Natural killer cell (primary cell): Measurements from ENCODE around the gene ZNF331. TPM values are rescaled to one million over a fixed set of nuclear protein-coding genes. Genes with fewer than 3 reads are reported as not detected.

ENCODE experiments used
- ATAC-seq, 3 donors: fragments of 150-1000 bp in 2 of 3; fragments of 200-7000 bp in 1 of 3; cut with Tn5 transposase; 1 replicate in 1 of 3; 2 replicates in 2 of 3; pipeline ENCODE4 v1.10.0; 2021; ENCODE audit warnings: mild to moderate bottlenecking in 2 of 3, moderate library complexity in 2 of 3
- DNase-seq, 2 donors: peaks; one replicate each; pipeline versions ENCODE4 v3.0.0 to v3.0.0-alpha.2; 2013 to 2021; ENCODE audit warnings: mixed read lengths in 1 of 2
- H3K27ac ChIP-seq: one replicate; pipeline ENCODE4 v1.5.1; 2013; ENCODE audit warnings: mild to moderate bottlenecking, low read length
- H3K27me3 ChIP-seq: one replicate; pipeline ENCODE4 v1.6.1; 2013; ENCODE audit warnings: low read length; ENCODE audit not compliant: control insufficient read depth, insufficient read depth
- H3K36me3 ChIP-seq: one replicate; pipeline ENCODE4 v1.6.1; 2013; ENCODE audit warnings: low read length; ENCODE audit not compliant: control insufficient read depth, insufficient read depth
- H3K4me1 ChIP-seq: one replicate; pipeline ENCODE4 v1.6.1; 2013; ENCODE audit warnings: low read length; ENCODE audit not compliant: control insufficient read depth, insufficient read depth
- H3K4me3 ChIP-seq: one replicate; pipeline ENCODE4 v1.5.1; 2013; ENCODE audit warnings: low read length
- H3K9me3 ChIP-seq: one replicate; pipeline ENCODE4 v1.6.1; 2013; ENCODE audit warnings: low read length; ENCODE audit not compliant: control insufficient read depth, insufficient read depth
- H3K27ac Mint-ChIP-seq, 2 donors: one replicate each; pipeline ENCODE4 v1.8.0; 2022; ENCODE audit warnings: mild to moderate bottlenecking in 2 of 2, mixed read lengths in 2 of 2, moderate library complexity in 1 of 2
- H3K27me3 Mint-ChIP-seq, 2 donors: one replicate each; pipeline ENCODE4 v1.8.0; 2022; ENCODE audit warnings: low read depth in 2 of 2, mixed read lengths in 2 of 2
- H3K36me3 Mint-ChIP-seq: one replicate; pipeline ENCODE4 v1.8.0; 2022; ENCODE audit warnings: mixed read lengths
- H3K4me1 Mint-ChIP-seq, 2 donors: one replicate each; pipeline ENCODE4 v1.8.0; 2022; ENCODE audit warnings: mixed read lengths in 2 of 2
- H3K4me3 Mint-ChIP-seq: one replicate; pipeline ENCODE4 v1.8.0; 2022; ENCODE audit warnings: mild to moderate bottlenecking, moderate library complexity, mixed read lengths
- H3K9me3 Mint-ChIP-seq, 2 donors: one replicate each; pipeline ENCODE4 v1.8.0; 2022; ENCODE audit warnings: mixed read lengths in 2 of 2
- CTCF ChIP-seq: fragments of 200-600 bp; IDR thresholded peaks from one replicate; pipeline ENCODE4 v1.8.0; 2022; ENCODE audit warnings: antibody characterized with exemption
- WGBS: methylation state at CpG from one replicate; pipeline ENCODE4 v1.1.7; 2013; ENCODE audit warnings: missing lambda C conversion rate; ENCODE audit not compliant: insufficient coverage; 5-methylcytosine and 5-hydroxymethylcytosine counted together
- intact Hi-C: fragments of 100-400 bp; cut with micrococcal nuclease; formaldehyde crosslinking; loops from one replicate; pipeline ENCODE4 v1.14.2; 2022
- total RNA-seq, 4 donors: library from RNA; stranded (reverse); fragments of 120-200 nt in 1 of 4; gene quantifications; one replicate each; pipeline versions ENCODE4 v1.2.3 to v1.2.4, GENCODE V29; 2013 to 2022

Gene ZNF331
- total RNA-seq, 3 donors from 2014 or later (not counting 1 experiment from before 2014, with no cell fraction given) = 153 to 245 (median 204) TPM

DNA sequence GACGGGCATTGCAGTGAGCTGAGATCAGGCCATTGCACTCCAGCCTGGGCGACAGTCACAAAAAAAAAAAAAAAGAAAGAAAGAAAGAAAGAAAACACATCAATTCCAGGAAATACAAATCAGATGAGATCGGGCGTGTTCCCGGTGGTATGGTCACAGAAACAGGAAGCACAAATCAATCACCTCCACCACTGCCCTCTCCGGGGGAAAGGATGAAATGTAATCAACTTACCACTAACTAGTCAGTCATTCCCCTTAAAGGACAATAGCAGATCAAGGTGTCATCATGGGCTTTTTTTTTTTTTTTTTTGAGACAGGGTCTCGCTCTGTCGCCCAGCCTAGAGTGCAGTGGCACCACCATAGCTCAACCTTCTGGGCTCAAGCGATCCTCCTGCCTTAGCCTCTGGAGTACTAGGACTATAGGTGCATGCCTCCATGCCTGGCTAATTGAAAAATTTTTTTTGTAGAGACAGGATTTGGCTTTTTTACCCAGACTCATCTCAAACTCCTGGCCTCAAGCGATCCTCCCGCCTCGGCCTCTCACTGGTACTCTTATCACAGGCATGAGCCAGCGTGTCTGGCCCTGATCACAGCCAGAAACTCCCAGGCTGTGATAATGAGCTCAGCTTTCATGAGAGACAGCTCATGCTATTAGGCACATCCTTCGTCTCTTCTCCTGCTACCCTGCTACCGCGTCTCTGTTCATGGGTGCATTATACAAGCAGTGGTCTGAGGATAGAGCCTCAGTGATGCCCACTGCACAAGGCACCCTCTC lies 87.0 kb downstream of the ZNF331 start:
- H3K4me3 Mint-ChIP-seq = no peak overlapping the region
- DNase-seq (no peak), ATAC-seq (no peak)
- no peaks in the 10 kb centered on the region for H3K4me1 ChIP-seq
- intact Hi-C loops = no loop called here
- TF ChIP-seq CTCF = no peak
- H3K36me3 Mint-ChIP-seq = no peaks in the 10 kb centered on the region
- no peaks in the 10 kb centered on the region for H3K9me3 ChIP-seq
- H3K27ac ChIP-seq = no peak overlapping the region
- H3K27ac Mint-ChIP-seq = no peak overlapping the region
- H3K4me3 ChIP-seq = no peak overlapping the region
- H3K27me3 ChIP-seq = no peaks in the 10 kb centered on the region
- 51% methylated on average over 16 of the region's 16 CpGs for WGBS
- no peaks in the 10 kb centered on the region for H3K27me3 Mint-ChIP-seq
- H3K9me3 Mint-ChIP-seq = no peaks in the 10 kb centered on the region
- peaks cover 0 to 5% of the 10 kb centered on the region in 2 donors for H3K4me1 Mint-ChIP-seq
- H3K36me3 ChIP-seq = no peaks in the 10 kb centered on the region

- no peak for ATAC-seq
- Histone ChIP-seq H3K4me3 (no peak overlapping the region), H3K27ac (no peak overlapping the region), H3K27me3 (no peaks in the 10 kb centered on the region), H3K4me1 (no peaks in the 10 kb centered on the region), H3K36me3 (no peaks in the 10 kb centered on the region), H3K9me3 (no peaks in the 10 kb centered on the region)
- Mint-ChIP-seq H3K27me3 (no peaks in the 10 kb centered on the region), H3K4me3 (no peak overlapping the region), H3K4me1 (peaks cover 0 to 5% of the 10 kb centered on the region in 2 donors), H3K36me3 (no peaks in the 10 kb centered on the region), H3K9me3 (no peaks in the 10 kb centered on the region), H3K27ac (no peak overlapping the region)
- no peak for TF ChIP-seq CTCF
- no peak for DNase-seq
- 90% methylated on average over 9 of the region's 9 CpGs for whole genome bisulfite sequencing
- intact Hi-C loops = no loop called here
Observed at GRCh38 chr19:53626486-53626885, 88.5 kb downstream of the ZNF331 start.

- no peaks in the 10 kb centered on the region for H3K9me3 ChIP-seq
- no peaks in the 10 kb centered on the region for H3K4me1 ChIP-seq
- Mint-ChIP-seq H3K36me3 (no peaks in the 10 kb centered on the region), H3K4me3 (no peak overlapping the region), H3K4me1 (peaks cover 0 to 5% of the 10 kb centered on the region in 2 donors), H3K27ac (no peak overlapping the region), H3K9me3 (no peaks in the 10 kb centered on the region), H3K27me3 (no peaks in the 10 kb centered on the region)
- TF ChIP-seq CTCF = no peak
- intact Hi-C loops = no loop called here
- DNase-seq (no peak), ATAC-seq (no peak)
- no peaks in the 10 kb centered on the region for H3K27me3 ChIP-seq
- no peak overlapping the region for H3K27ac ChIP-seq
- WGBS = 89% methylated on average over 6 of the region's 6 CpGs
- H3K36me3 ChIP-seq = no peaks in the 10 kb centered on the region
- no peak overlapping the region for H3K4me3 ChIP-seq
Observed at GRCh38 chr19:53626976-53627375, 89.0 kb downstream of the ZNF331 start.

Other genes starting within 250 kb of the ZNF331 start
- gene ZNF845, start 204.4 kb upstream of the ZNF331 start, total RNA-seq = 10 to 100 TPM in 1 of 3 donors, 1 to 10 TPM in 2; 8.7 to 13.2 (median 9.0) TPM
- gene ZNF525, start 172.4 kb upstream of the ZNF331 start, total RNA-seq = 10 to 100 TPM; 20.7 to 27.0 (median 21.8) TPM
- gene ZNF765, start 143.0 kb upstream of the ZNF331 start, total RNA-seq = 10 to 100 TPM in 2 of 3 donors, 1 to 10 TPM in 1; 8.5 to 16.4 (median 11.8) TPM
- gene ZNF761, start 106.2 kb upstream of the ZNF331 start, total RNA-seq = 1 to 10 TPM; 6.8 to 8.9 (median 8.5) TPM
- gene ZNF813, start 70.4 kb upstream of the ZNF331 start, total RNA-seq = 1 to 10 TPM; 2.5 to 5.0 (median 3.1) TPM
- not detected for gene DPRX, start 93.9 kb downstream of the ZNF331 start, total RNA-seq